Measurements from ENCODE around the gene RRAS. TPM values are rescaled to one million over a fixed set of nuclear protein-coding genes. Genes with fewer than 3 reads are reported as not detected.

The RRAS gene
- total and polyA plus RNA-seq, 4 donors = 4.1 to 18.5 (median 11.1) TPM

- Histone ChIP-seq H3K4me3 (ENCODE audit: low read depth in 1 of 3, low read length in 3 of 3) (no peak overlapping the region), H3K4me1 (ENCODE audit: control insufficient read depth in 4 of 4, insufficient read depth in 4 of 4, low read length in 3 of 4) (no peaks in the 10 kb centered on the region), H3K27ac (ENCODE audit: low read depth in 1 of 2, low read length in 2 of 2) (no peak overlapping the region), H3K27me3 (ENCODE audit: control insufficient read depth in 4 of 4, insufficient read depth in 4 of 4, low read length in 3 of 4) (no peaks in the 10 kb centered on the region), H3K9ac (ENCODE audit: low read depth in 1 of 2, low read length in 2 of 2) (no peak overlapping the region), H3K36me3 (ENCODE audit: control insufficient read depth in 4 of 4, insufficient read depth in 3 of 4, low read depth in 1 of 4, low read length in 3 of 4) (peaks cover 2 to 16% (median 6%) of the 10 kb centered on the region in 4 donors), H3K9me3 (ENCODE audit: control insufficient read depth in 4 of 4, low read length in 3 of 4) (no peaks in the 10 kb centered on the region)
- no peak for TF ChIP-seq RXRA (IDR thresholded peaks at IDR 0.05)
- TF ChIP-seq RAD21 (IDR thresholded peaks at IDR 0.05) = no peak
- TF ChIP-seq EGR1 (IDR thresholded peaks at IDR 0.05; ENCODE audit: low read depth in 2 of 2) = no peak
- TF ChIP-seq NR2F2 (IDR thresholded peaks at IDR 0.05) = no peak
- no peak for TF ChIP-seq YY1 (IDR thresholded peaks at IDR 0.05)
- no peak for TF ChIP-seq SP1 (IDR thresholded peaks at IDR 0.05)
- TF ChIP-seq, protein P1, sequence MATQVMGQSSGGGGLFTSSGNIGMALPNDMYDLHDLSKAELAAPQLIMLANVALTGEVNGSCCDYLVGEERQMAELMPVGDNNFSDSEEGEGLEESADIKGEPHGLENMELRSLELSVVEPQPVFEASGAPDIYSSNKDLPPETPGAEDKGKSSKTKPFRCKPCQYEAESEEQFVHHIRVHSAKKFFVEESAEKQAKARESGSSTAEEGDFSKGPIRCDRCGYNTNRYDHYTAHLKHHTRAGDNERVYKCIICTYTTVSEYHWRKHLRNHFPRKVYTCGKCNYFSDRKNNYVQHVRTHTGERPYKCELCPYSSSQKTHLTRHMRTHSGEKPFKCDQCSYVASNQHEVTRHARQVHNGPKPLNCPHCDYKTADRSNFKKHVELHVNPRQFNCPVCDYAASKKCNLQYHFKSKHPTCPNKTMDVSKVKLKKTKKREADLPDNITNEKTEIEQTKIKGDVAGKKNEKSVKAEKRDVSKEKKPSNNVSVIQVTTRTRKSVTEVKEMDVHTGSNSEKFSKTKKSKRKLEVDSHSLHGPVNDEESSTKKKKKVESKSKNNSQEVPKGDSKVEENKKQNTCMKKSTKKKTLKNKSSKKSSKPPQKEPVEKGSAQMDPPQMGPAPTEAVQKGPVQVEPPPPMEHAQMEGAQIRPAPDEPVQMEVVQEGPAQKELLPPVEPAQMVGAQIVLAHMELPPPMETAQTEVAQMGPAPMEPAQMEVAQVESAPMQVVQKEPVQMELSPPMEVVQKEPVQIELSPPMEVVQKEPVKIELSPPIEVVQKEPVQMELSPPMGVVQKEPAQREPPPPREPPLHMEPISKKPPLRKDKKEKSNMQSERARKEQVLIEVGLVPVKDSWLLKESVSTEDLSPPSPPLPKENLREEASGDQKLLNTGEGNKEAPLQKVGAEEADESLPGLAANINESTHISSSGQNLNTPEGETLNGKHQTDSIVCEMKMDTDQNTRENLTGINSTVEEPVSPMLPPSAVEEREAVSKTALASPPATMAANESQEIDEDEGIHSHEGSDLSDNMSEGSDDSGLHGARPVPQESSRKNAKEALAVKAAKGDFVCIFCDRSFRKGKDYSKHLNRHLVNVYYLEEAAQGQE (IDR thresholded peaks at IDR 0.05) = no peak
- no peak for TF ChIP-seq FOXA2 (IDR thresholded peaks at IDR 0.05)
- no peak for TF ChIP-seq CTCF (IDR thresholded peaks at IDR 0.05; ENCODE audit: low read depth, low read length, missing input control)
- no peak for TF ChIP-seq GABPA (IDR thresholded peaks at IDR 0.05 in 1 of 2, conservative IDR thresholded peaks at IDR 0.05 in 1 of 2)
- TF ChIP-seq, protein P2, sequence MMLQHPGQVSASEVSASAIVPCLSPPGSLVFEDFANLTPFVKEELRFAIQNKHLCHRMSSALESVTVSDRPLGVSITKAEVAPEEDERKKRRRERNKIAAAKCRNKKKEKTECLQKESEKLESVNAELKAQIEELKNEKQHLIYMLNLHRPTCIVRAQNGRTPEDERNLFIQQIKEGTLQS (IDR thresholded peaks at IDR 0.05) = no peak
- TF ChIP-seq, protein P3, sequence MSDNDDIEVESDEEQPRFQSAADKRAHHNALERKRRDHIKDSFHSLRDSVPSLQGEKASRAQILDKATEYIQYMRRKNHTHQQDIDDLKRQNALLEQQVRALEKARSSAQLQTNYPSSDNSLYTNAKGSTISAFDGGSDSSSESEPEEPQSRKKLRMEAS (IDR thresholded peaks at IDR 0.05) = no peak
- no peak for TF ChIP-seq HNF4G (IDR thresholded peaks at IDR 0.05)
- TF ChIP-seq FOXA1 (IDR thresholded peaks at IDR 0.05) = no peak
- TF ChIP-seq, protein P4, sequence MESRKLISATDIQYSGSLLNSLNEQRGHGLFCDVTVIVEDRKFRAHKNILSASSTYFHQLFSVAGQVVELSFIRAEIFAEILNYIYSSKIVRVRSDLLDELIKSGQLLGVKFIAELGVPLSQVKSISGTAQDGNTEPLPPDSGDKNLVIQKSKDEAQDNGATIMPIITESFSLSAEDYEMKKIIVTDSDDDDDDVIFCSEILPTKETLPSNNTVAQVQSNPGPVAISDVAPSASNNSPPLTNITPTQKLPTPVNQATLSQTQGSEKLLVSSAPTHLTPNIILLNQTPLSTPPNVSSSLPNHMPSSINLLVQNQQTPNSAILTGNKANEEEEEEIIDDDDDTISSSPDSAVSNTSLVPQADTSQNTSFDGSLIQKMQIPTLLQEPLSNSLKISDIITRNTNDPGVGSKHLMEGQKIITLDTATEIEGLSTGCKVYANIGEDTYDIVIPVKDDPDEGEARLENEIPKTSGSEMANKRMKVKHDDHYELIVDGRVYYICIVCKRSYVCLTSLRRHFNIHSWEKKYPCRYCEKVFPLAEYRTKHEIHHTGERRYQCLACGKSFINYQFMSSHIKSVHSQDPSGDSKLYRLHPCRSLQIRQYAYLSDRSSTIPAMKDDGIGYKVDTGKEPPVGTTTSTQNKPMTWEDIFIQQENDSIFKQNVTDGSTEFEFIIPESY (IDR thresholded peaks at IDR 0.05) = no peak
- TF ChIP-seq JUND (IDR thresholded peaks at IDR 0.05) = no peak
- TF ChIP-seq TAF1 (conservative IDR thresholded peaks at IDR 0.05) = no peak
- TF ChIP-seq HNF4A (conservative IDR thresholded peaks at IDR 0.05) = no peak
- DNase-seq (ENCODE audit: low spot score) = no peak
- 97% methylated on average over 12 of the region's 12 CpGs for WGBS
These were observed 30.3 kb downstream of the RRAS start for GRCh38 chr19:49609499-49610092.

All from liver (tissue), 9 donors.